Nephron (organoid): ENCODE data around the gene KATNAL2.

Source experiments
- H3K27ac Mint-ChIP-seq, 3 experiments: 2 replicates each; pipeline ENCODE4 v1.8.0; 2020; ENCODE audit warnings: mixed read lengths in 3 of 3, mild to moderate bottlenecking in 2 of 3, moderate library complexity in 1 of 3
- H3K27me3 Mint-ChIP-seq: 2 replicates; pipeline ENCODE4 v1.8.0; 2021; ENCODE audit warnings: low read depth, mild to moderate bottlenecking, moderate library complexity, mixed read lengths
- H3K36me3 Mint-ChIP-seq: 2 replicates; pipeline ENCODE4 v1.8.0; 2020; ENCODE audit warnings: low read depth, mixed read lengths
- H3K4me1 Mint-ChIP-seq: 2 replicates; pipeline ENCODE4 v1.8.0; 2020; ENCODE audit warnings: mixed read lengths
- H3K4me3 Mint-ChIP-seq, 3 experiments: 2 replicates each; pipeline ENCODE4 v1.8.0; 2020; ENCODE audit warnings: mild to moderate bottlenecking in 3 of 3, mixed read lengths in 3 of 3, moderate library complexity in 2 of 3
- H3K9me3 Mint-ChIP-seq: 2 replicates; pipeline ENCODE4 v1.8.0; 2020; ENCODE audit warnings: mixed read lengths
- CTCF ChIP-seq, 3 experiments: fragments of 200-600 bp; sonication (generic); IDR thresholded peaks; one replicate each; pipeline ENCODE4 v1.5.0; 2021; ENCODE audit warnings: antibody characterized with exemption in 3 of 3; ENCODE audit not compliant: unreplicated experiment in 3 of 3

Gene KATNAL2

GRCh38 chr18:47146206-47146605 lies 228.8 kb downstream of the KATNAL2 start:
- no peak for TF ChIP-seq CTCF (IDR thresholded peaks at IDR 0.05; ENCODE audit: unreplicated experiment in 3 of 3)
- H3K27ac Mint-ChIP-seq, result no peak overlapping the region

GRCh38 chr18:47149457-47150028 lies 232.1 kb downstream of the KATNAL2 start:
- Mint-ChIP-seq H3K36me3 (peaks cover 10% of the 10 kb centered on the region), H3K27ac (peak overlapping the region; percentile 99 to 100 (median 100)), H3K4me3 (peak overlapping the region; percentile 96 to 98 (median 96)), H3K27me3 (no peaks in the 10 kb centered on the region), H3K9me3 (no peaks in the 10 kb centered on the region), H3K4me1 (peaks cover 29% of the 10 kb centered on the region)
- TF ChIP-seq CTCF (IDR thresholded peaks at IDR 0.05; ENCODE audit: unreplicated experiment in 3 of 3), result no peak

More at GRCh38 chr18:47146206-47146605, 228.8 kb downstream of the KATNAL2 start:
- H3K27me3 Mint-ChIP-seq, result no peaks in the 10 kb centered on the region
- H3K9me3 Mint-ChIP-seq, result no peaks in the 10 kb centered on the region
- H3K4me3 Mint-ChIP-seq, result peak overlapping the region in 1 of 3 experiments; percentile 46
- H3K4me1 Mint-ChIP-seq, result peaks cover 24% of the 10 kb centered on the region
- H3K36me3 Mint-ChIP-seq, result peaks cover 12% of the 10 kb centered on the region

- Mint-ChIP-seq H3K27ac (peak within 1 kb of the TSS; percentile 99 to 100 (median 100)), H3K27me3 (no peaks in the 10 kb centered on the region)
Observed at GRCh38 chr18:47150029-47150823, 232.8 kb downstream of the KATNAL2 start, which contains the start of gene HDHD2. Gene HDHD2, minus strand, starts transcription at chr18:47150500. Its CDS starts 14,061 bp downstream, at chr18:47136439.

GRCh38 chr18:47150824-47151366 lies 233.5 kb downstream of the KATNAL2 start:
- Mint-ChIP-seq H3K36me3 (peaks cover 7% of the 10 kb centered on the region), H3K4me1 (peaks cover 29% of the 10 kb centered on the region), H3K27ac (peak overlapping the region; percentile 99 to 100 (median 100)), H3K4me3 (peak overlapping the region; percentile 96 to 98 (median 96)), H3K27me3 (no peaks in the 10 kb centered on the region), H3K9me3 (no peaks in the 10 kb centered on the region)
- TF ChIP-seq CTCF (IDR thresholded peaks at IDR 0.05; ENCODE audit: unreplicated experiment in 3 of 3), result no peak

More at GRCh38 chr18:47150029-47150823, 232.8 kb downstream of the KATNAL2 start, which contains the start of gene HDHD2:
- TF ChIP-seq CTCF (IDR thresholded peaks at IDR 0.05; ENCODE audit: unreplicated experiment in 3 of 3), result no peak
- peak within 1 kb of the TSS; percentile 96 to 98 (median 96) for H3K4me3 Mint-ChIP-seq
- peaks cover 29% of the 10 kb centered on the region for H3K4me1 Mint-ChIP-seq
- peaks cover 10% of the 10 kb centered on the region for H3K36me3 Mint-ChIP-seq
- no peaks in the 10 kb centered on the region for H3K9me3 Mint-ChIP-seq

GRCh38 chr18:47151439-47151838 lies 234.0 kb downstream of the KATNAL2 start:
- Mint-ChIP-seq H3K27ac (peak overlapping the region; percentile 99 to 100 (median 100)), H3K27me3 (no peaks in the 10 kb centered on the region), H3K4me1 (peaks cover 29% of the 10 kb centered on the region), H3K36me3 (peaks cover 12% of the 10 kb centered on the region), H3K4me3 (peak overlapping the region; percentile 96 to 98 (median 96)), H3K9me3 (no peaks in the 10 kb centered on the region)
- TF ChIP-seq CTCF (IDR thresholded peaks at IDR 0.05; ENCODE audit: unreplicated experiment in 3 of 3), result no peak
